Measurements from ENCODE around the gene SLC24A3.

DNA sequence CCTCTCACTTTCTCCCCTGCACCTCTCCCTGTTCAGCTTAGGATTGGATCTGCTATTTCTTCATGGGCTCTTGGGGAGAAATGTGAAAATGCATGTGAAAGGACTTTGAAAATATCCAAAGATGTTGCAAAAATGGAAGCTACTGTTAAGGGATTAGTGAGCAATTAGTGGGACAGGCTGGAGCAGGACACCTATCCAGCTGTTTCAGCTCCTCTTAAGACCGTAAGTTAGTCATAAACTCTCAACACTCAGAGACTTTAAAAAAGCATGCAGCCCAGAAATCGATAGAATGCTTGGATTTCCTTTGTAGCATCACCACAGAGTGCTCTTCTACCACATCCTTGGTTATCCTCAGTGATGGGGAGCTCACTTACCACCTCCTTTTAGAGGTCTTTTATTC, 88.7 kb downstream of the SLC24A3 start:
- TF ChIP-seq, protein P1, sequence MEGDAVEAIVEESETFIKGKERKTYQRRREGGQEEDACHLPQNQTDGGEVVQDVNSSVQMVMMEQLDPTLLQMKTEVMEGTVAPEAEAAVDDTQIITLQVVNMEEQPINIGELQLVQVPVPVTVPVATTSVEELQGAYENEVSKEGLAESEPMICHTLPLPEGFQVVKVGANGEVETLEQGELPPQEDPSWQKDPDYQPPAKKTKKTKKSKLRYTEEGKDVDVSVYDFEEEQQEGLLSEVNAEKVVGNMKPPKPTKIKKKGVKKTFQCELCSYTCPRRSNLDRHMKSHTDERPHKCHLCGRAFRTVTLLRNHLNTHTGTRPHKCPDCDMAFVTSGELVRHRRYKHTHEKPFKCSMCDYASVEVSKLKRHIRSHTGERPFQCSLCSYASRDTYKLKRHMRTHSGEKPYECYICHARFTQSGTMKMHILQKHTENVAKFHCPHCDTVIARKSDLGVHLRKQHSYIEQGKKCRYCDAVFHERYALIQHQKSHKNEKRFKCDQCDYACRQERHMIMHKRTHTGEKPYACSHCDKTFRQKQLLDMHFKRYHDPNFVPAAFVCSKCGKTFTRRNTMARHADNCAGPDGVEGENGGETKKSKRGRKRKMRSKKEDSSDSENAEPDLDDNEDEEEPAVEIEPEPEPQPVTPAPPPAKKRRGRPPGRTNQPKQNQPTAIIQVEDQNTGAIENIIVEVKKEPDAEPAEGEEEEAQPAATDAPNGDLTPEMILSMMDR (IDR thresholded peaks at IDR 0.05; ENCODE audit: low read depth, low read length), result no peak
- TF ChIP-seq EZH2phosphoT487 (IDR thresholded peaks at IDR 0.05; ENCODE audit: low read depth), result no peak
